GM13976 (cell line): ENCODE data around the gene BPIFB3.

ENCODE experiments used
- DNase-seq: peaks from one replicate; pipeline ENCODE4 v3.0.0; 2012; ENCODE audit warnings: low spot score
- CTCF ChIP-seq: IDR thresholded peaks from 2 replicates; pipeline ENCODE4 v1.5.1; 2012; ENCODE audit warnings: borderline replicate concordance, mild to moderate bottlenecking; ENCODE audit not compliant: insufficient read depth; ENCODE audit errors: extremely low read depth, missing control alignments, control extremely low read depth
- in situ Hi-C: fragments of 300-500 bp; cut with MboI; formaldehyde crosslinking; loops from one replicate; pipeline ENCODE4 v1.12.0; 2022; ENCODE audit warnings: low sequenced_read_pairs, mixed read lengths, inconsistent platforms; ENCODE audit not compliant: unreplicated experiment

The BPIFB3 gene

GRCh38 chr20:33086052-33086722 is 32.5 kb downstream of the BPIFB3 start:
- no peak for TF ChIP-seq CTCF
- in situ Hi-C loops = no loop called here
- DNase-seq = no peak

DNA sequence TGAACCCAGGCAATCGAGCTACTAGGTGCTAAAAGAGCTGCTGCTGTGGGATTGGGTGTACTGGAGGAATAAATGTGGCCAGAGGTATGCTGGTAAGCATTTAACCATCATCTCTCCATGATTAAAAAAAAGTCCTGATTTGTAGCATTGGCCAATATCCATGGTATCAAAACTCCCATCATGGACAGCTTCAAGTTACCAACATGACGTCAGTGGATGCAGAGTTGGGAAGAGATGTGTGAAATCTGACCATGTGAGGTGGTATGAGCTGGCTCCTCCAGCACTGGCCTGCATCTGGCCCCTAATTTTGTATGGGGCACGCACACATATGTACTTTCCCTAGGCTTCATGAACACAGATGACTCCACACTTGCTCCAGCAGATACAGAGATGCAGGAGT is 37.4 kb downstream of the BPIFB3 start:
- no peak for DNase-seq
- in situ Hi-C loops = loop anchor here (10.0 kb wide), 1 partner anchor 186 kb away; no protein-coding TSS in a partner anchor
- TF ChIP-seq CTCF = no peak

- no peak for TF ChIP-seq CTCF
- in situ Hi-C loops = loop anchor here (10.0 kb wide), 1 partner anchor 187 kb away; no protein-coding TSS in a partner anchor
- no peak for DNase-seq
Observed at GRCh38 chr20:33091693-33092092, 38.0 kb downstream of the BPIFB3 start.

DNA sequence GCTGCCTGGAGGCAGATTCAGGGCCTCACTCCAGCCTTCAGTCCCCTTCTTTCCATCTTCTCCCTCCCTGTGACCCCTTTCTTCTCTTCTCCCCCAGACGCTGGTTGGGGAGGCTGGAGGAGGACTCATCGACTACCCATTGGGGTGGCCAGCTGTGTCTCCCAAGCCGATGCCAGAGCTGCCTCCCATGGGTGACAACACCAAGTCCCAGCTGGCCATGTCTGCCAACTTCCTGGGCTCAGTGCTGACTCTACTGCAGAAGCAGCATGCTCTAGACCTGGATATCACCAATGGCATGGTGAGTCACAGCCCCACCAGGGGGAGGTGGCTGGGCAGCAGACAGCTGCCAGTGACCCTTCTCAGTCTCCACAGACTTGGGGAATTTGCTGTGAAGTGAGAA is 38.7 kb downstream of the BPIFB3 start:
- TF ChIP-seq CTCF = no peak
- in situ Hi-C loops = loop anchor here (10.0 kb wide), 1 partner anchor 188 kb away; no protein-coding TSS in a partner anchor
- DNase-seq = no peak

DNA sequence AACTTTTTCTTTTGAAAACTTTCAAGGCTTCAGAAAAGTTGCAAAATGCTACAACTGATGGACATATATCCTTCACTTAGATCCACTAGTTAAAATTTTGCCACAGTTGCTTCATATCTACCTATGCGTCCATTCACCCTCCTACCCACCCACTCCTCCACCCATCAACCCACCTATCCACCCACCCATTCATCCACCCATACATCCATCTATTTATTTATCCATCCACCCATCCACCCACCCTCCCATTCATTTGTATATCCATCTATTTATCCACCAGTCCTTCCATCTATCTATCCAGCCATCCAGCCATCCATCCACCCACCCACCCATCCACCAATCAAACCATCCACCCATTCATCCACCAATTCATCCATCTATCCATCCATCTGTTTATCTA is 39.4 kb downstream of the BPIFB3 start:
- in situ Hi-C loops = loop anchor here (10.0 kb wide), 1 partner anchor 188 kb away; no protein-coding TSS in a partner anchor

GRCh38 chr20:33093582-33093981 is 39.9 kb downstream of the BPIFB3 start:
- in situ Hi-C loops = loop anchor here (10.0 kb wide), 1 partner anchor 189 kb away; no protein-coding TSS in a partner anchor
- no peak for TF ChIP-seq CTCF
- DNase-seq = no peak

More for the DNA sequence above, 39.4 kb downstream of the BPIFB3 start:
- no peak for TF ChIP-seq CTCF
- no peak for DNase-seq
